COR-L47 (cell line): ENCODE data around the gene USP20.

Experiments
- DNase-seq: peaks from one replicate; lab custom pipeline; 2025; lab: John Stamatoyannopoulos, UW

USP20 gene

DNA sequence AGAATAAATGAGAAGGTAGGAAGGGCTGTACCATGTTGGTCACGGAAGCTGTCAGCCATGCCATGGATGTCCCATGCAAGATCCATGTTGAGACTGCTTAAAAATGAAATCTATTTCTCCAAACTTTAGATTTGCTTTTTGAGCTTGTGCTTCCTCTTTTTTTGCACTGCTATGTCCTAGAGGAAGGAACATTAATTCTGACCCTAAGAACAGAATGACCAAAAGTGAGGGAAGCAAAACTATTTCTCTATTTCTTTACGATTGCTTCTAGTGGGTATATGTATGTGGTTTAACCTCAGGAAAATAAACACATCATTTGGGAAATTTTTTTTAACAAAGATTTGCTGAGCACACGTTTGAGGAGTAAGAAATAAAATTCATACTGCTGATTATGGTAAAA, 84.6 kb downstream of the USP20 start:
- DNase-seq: no peak

DNA sequence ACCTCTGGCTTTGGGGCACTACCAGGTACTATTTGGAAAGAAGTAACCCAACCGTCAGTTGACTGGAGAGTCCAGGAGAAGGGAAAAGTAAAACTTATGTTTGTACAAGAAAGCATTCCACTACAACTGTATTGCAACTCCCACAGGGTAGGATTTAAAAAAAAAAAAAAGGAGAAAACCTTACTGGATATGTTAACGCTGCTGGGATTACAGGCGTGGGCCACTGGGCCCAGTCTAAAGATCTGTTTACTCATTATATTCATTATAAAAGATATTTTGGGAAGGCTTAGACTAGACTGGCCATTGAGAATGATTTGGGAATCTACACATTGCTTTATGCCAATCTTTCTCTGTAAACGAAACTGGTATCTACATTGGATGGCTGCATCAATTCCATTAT, 86.6 kb downstream of the USP20 start:
- DNase-seq: no peak

DNA sequence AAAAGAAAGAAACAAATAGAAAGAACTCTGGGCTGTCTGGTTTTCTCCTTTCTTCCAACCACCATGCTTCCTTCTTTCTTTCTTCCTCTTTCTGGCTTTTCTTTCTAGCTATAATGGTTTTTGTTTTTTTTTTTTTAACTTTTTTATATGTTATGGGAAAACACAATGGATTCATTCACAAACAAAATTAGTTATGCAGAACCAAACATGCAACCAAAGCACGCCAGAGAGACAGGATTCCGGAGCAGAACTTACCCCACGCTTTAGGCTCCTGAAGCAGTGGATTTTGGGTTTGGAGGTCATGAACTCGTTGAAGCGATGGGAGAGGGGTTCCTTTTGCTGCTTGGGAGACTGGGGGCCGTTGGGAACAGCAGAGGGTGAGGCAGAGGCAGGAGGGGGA, 88.3 kb downstream of the USP20 start:
- no peak for DNase-seq

DNA sequence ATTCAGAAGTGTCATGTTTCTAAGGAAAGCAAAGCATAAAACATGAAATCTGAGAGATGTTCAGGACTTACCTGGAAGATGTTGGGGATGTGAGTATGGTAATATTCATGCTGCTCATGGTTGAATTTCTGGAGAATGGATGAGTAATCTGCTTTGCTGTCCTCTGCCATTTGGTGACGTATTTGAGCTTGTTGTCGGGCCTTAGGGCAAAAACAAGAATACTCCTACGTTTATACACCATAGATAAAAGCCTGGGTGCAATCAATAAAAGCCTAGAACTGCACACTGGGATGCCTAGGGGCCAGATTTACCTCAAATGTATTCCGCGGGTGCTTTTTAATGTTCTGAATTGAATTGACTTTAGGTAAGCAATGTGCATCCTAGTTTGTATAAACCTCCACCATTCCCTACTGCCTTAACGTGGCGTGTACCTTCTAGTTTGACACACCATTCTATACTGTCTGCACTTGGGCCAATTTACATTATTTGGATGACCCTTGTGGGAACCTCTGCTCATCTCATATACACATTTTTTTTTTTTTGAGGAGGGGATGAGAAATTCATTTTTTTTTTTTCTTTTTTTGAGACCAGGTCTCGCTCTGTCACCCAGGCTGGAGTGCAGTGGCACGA, 94.4 kb downstream of the USP20 start:
- DNase-seq: no peak

DNA sequence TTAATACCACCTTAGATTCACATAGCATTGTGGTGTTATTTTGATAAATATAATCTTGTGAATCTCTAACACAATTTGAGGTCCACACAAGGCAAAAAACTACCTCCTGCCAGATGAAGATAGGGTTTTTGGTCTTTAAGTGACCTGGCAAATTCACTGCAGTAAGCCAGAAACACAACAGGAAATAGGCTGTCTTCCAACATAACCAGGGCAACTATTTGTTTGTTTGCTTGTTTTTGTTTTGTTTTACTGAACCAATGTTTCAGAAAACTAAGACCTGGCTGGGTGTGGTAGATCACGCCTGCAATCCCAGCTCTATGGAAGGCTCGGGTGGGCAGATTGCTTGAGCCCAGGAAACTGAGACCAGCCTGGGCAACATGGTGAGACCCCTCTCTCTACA, 95.5 kb downstream of the USP20 start:
- DNase-seq: no peak
